ENCODE results near the gene MMP24OS.

The MMP24OS gene

DNA sequence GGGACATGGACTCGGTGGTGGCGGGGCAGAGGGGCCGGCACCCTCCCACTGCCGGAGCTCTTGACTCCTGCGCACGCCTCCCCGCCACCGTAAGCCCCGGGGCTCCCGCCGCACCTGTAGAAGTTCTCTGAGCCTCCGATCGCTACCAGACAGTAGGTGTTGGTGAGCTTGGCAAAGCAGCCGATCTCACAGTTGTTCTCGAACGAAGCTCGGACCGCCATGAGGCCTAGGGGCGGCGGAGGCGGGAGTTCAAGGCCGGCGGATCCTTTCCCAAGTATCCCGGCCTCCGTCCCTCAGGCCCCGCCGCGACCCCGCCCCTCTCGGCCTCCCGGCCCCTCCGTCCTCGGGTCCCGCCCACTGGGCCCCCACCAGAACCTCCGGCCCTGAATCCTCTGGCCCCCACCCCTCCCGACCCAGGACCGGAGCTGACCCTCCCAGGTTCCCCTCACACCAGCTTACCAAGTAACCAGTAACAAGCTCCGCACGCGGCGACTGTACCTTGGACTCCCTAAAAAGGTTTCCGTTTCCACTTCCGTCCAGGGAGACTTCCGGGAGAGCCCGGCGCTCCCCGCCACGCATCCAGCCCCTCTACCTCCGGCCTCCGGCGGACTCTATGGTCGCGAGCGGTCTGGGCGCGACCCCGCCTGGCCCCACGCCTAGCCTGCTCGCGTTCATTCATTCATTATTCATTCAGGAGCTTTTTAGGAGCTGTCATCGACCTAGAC, 6.5 kb upstream of the MMP24OS start, which contains the start of gene EIF6:
EIF6 (minus strand) TSS at position 506 of the 725 bp plus-strand sequence; CDS start at position 221, 285 bp downstream.
- H3K9ac ChIP-seq = peak within 1 kb of the TSS; percentile 83
- peak within 1 kb of the TSS; percentile 46 for H3K27ac ChIP-seq
- no peaks in the 10 kb centered on the region for H4K20me1 ChIP-seq (ENCODE audit: insufficient read depth)
- H3K79me2 ChIP-seq (ENCODE audit: insufficient read depth, low read depth) = peaks cover 33% of the 10 kb centered on the region
- H2AFZ ChIP-seq (ENCODE audit: low read depth) = peak within 1 kb of the TSS; percentile 99
- peaks cover 5% of the 10 kb centered on the region; the same call in 1 of the 2 replicates for H3K27me3 ChIP-seq (ENCODE audit: insufficient read depth, low read depth)
- H3K4me1 ChIP-seq (ENCODE audit: low read depth, poor library complexity, severe bottlenecking) = peaks cover 16% of the 10 kb centered on the region
- peak within 1 kb of the TSS; percentile 91 for H3K4me2 ChIP-seq
- H3K4me3 ChIP-seq (IDR thresholded peaks at IDR 0.05; ENCODE audit: insufficient read depth, low read depth, low read length) = peak within 1 kb of the TSS; percentile 38
- TF ChIP-seq CTCF (conservative IDR thresholded peaks at IDR 0.05; ENCODE audit: low read depth, low read length) = no peak
- H3K36me3 ChIP-seq (ENCODE audit: insufficient read depth) = peaks cover 19% of the 10 kb centered on the region; the same call in 1 of the 2 replicates

DNA sequence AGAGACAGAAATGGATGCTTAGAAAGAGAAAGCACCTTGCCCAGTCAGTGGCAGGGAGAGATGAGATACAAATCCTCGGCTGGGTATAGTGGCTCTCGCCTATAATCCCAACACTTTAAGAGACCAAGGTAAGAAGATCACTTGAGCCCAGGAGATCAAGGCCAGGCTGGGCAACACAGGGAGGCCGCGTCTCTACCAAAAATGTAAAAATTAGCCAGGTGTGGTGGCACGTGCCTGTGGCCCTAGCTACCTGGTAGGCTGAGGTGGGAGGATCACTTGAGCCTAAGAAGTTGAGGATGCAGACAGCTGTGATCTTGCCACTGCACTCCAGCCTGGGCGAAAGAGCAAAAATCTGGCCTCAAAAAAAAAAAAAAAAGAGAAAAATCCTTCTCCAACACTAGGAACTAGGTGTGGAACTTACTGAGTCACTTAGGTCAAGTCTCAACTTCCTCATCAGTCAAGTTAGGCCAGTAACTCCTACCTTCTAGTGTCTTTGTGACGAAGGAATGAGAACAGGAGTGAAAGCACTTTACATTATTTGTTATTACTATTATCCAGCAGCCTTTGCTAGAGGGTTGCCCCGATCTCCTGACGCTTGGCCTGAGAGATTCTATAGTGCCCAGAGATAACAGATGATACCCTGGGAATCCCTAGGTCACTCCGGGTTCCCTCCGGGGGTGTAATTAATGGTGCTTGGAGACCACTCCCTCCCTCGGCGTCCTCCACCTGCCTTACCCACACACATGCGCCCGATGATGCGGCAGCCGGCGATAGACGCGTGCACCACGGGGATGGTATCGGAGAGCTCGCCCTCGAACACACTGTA, 5.7 kb upstream of the MMP24OS start:
- H4K20me1 ChIP-seq (ENCODE audit: insufficient read depth) = no peaks in the 10 kb centered on the region
- H3K4me2 ChIP-seq = peak overlapping the region; percentile 91
- peaks cover 33% of the 10 kb centered on the region for H3K79me2 ChIP-seq (ENCODE audit: insufficient read depth, low read depth)
- peak overlapping the region; percentile 46; the same call in 1 of the 2 replicates for H3K27ac ChIP-seq
- peak overlapping the region; percentile 99 for H2AFZ ChIP-seq (ENCODE audit: low read depth)
- no peak for TF ChIP-seq CTCF (conservative IDR thresholded peaks at IDR 0.05; ENCODE audit: low read depth, low read length)
- no peaks in the 10 kb centered on the region; the same call in 1 of the 2 replicates for H3K27me3 ChIP-seq (ENCODE audit: insufficient read depth, low read depth)
- H3K4me3 ChIP-seq (IDR thresholded peaks at IDR 0.05; ENCODE audit: insufficient read depth, low read depth, low read length) = peak overlapping the region; percentile 38
- peaks cover 22% of the 10 kb centered on the region; the same call in 1 of the 2 replicates for H3K36me3 ChIP-seq (ENCODE audit: insufficient read depth)
- peaks cover 16% of the 10 kb centered on the region for H3K4me1 ChIP-seq (ENCODE audit: low read depth, poor library complexity, severe bottlenecking)
- H3K9ac ChIP-seq = peak overlapping the region; percentile 83

DNA sequence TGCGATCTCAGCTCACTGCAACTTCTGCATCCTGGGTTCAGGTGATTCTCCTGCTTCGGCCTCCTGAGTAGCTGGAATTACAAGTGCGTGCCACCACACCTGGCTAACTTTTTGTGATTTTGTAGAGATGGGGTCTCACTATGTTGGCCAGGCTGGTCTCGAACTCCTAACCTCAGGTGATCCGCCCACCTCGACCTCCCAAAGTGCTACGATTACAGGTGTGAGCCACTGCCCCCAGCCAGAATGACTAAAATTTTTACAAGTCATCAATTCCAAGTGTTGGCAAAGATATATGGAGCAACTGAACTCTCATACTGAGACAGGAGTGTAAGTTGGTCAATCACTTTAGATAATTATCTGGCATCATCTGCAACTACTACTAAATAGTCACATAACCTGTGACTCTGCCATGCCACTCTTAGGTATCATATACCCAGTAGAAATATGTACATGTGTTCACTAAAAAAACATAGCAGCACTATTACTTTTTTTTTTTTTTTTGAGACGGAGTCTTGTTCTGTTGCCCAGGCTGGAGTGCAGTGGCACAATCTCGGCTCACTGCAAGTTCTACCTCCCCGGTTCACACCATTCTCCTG, 3.7 kb upstream of the MMP24OS start:
- H3K36me3 ChIP-seq (ENCODE audit: insufficient read depth) = peaks cover 26% of the 10 kb centered on the region; the same call in 1 of the 2 replicates
- H3K4me1 ChIP-seq (ENCODE audit: low read depth, poor library complexity, severe bottlenecking) = peaks cover 20% of the 10 kb centered on the region
- no peaks in the 10 kb centered on the region for H4K20me1 ChIP-seq (ENCODE audit: insufficient read depth)
- peaks cover 34% of the 10 kb centered on the region for H3K79me2 ChIP-seq (ENCODE audit: insufficient read depth, low read depth)
- H3K4me3 ChIP-seq (IDR thresholded peaks at IDR 0.05; ENCODE audit: insufficient read depth, low read depth, low read length) = no peak overlapping the region
- no peak overlapping the region for H3K4me2 ChIP-seq
- H3K27me3 ChIP-seq (ENCODE audit: insufficient read depth, low read depth) = no peaks in the 10 kb centered on the region
- no peak overlapping the region for H3K27ac ChIP-seq
- H2AFZ ChIP-seq (ENCODE audit: low read depth) = no peak overlapping the region
- H3K9ac ChIP-seq = no peak overlapping the region
- no peak for TF ChIP-seq CTCF (conservative IDR thresholded peaks at IDR 0.05; ENCODE audit: low read depth, low read length)

GRCh38 chr20:35280523-35280922, 2.6 kb upstream of the MMP24OS start:
- H2AFZ ChIP-seq (ENCODE audit: low read depth) = no peak overlapping the region
- H3K79me2 ChIP-seq (ENCODE audit: insufficient read depth, low read depth) = peaks cover 38% of the 10 kb centered on the region
- no peak overlapping the region for H3K9ac ChIP-seq
- no peak overlapping the region for H3K4me3 ChIP-seq (IDR thresholded peaks at IDR 0.05; ENCODE audit: insufficient read depth, low read depth, low read length)
- no peak overlapping the region for H3K27ac ChIP-seq
- no peak overlapping the region for H3K4me2 ChIP-seq
- no peaks in the 10 kb centered on the region for H3K27me3 ChIP-seq (ENCODE audit: insufficient read depth, low read depth)
- no peak for TF ChIP-seq CTCF (conservative IDR thresholded peaks at IDR 0.05; ENCODE audit: low read depth, low read length)
- peaks cover 26% of the 10 kb centered on the region; the same call in 1 of the 2 replicates for H3K36me3 ChIP-seq (ENCODE audit: insufficient read depth)
- H3K4me1 ChIP-seq (ENCODE audit: low read depth, poor library complexity, severe bottlenecking) = peaks cover 26% of the 10 kb centered on the region
- no peaks in the 10 kb centered on the region for H4K20me1 ChIP-seq (ENCODE audit: insufficient read depth)

All from KMS-11 (cell line).